ENCODE results near the gene PEX10.

DNA sequence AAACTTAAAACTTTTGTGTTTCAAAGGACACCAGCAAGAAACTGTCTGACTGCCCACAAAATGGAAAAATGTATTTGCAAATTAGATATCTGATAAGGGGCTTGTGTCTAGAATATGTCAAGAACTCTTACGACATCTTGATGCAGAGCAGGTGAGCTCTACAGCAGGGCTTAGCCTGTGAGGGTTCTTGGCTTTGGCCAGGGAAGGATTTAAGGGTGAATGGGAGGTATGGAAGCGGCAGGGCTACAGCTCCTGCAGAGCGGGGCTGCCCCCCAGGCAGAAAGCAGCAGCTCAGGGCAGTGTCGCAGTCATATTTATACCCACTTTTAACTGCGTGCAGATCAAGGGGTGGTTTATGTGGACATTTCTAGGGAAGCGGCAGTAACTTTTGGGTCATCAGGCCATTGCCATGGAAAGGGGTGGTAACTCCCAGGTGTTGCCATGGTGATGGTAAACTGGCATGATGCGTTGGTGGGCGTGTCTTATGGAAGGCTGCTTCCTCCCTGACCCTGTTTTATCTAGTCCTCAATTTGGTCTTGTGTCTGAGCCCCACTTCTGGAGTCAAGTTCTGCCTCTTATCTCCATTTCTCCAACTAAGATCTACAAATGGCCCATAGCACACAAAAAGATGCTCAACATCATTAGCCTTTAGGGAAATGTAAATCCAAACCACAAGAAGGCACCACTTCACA, 44.2 kb downstream of the PEX10 start:
- TF ChIP-seq, protein P1, sequence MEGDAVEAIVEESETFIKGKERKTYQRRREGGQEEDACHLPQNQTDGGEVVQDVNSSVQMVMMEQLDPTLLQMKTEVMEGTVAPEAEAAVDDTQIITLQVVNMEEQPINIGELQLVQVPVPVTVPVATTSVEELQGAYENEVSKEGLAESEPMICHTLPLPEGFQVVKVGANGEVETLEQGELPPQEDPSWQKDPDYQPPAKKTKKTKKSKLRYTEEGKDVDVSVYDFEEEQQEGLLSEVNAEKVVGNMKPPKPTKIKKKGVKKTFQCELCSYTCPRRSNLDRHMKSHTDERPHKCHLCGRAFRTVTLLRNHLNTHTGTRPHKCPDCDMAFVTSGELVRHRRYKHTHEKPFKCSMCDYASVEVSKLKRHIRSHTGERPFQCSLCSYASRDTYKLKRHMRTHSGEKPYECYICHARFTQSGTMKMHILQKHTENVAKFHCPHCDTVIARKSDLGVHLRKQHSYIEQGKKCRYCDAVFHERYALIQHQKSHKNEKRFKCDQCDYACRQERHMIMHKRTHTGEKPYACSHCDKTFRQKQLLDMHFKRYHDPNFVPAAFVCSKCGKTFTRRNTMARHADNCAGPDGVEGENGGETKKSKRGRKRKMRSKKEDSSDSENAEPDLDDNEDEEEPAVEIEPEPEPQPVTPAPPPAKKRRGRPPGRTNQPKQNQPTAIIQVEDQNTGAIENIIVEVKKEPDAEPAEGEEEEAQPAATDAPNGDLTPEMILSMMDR (IDR thresholded peaks at IDR 0.05; ENCODE audit: low read depth, low read length), result no peak
- no peak for TF ChIP-seq POLR2A (IDR thresholded peaks at IDR 0.05; ENCODE audit: extremely low read depth, insufficient read length)
